Kidney epithelial cell (primary cell): ENCODE measurements around the gene POLG. TPM values are rescaled to one million over a fixed set of nuclear protein-coding genes. Genes with fewer than 3 reads are reported as not detected.

Experiments
- DNase-seq: peaks from one replicate; pipeline ENCODE4 v3.0.0-alpha.2; 2010; ENCODE audit warnings: low read depth
- H3K27me3 ChIP-seq: 2 replicates; pipeline ENCODE4 v1.6.0; 2011; ENCODE audit warnings: low read length; ENCODE audit not compliant: control insufficient read depth, insufficient read depth
- H3K36me3 ChIP-seq: 2 replicates; pipeline ENCODE4 v1.5.1; 2011; ENCODE audit warnings: low read length; ENCODE audit not compliant: control insufficient read depth, insufficient read depth
- H3K4me3 ChIP-seq: 2 replicates; pipeline ENCODE4 v1.5.1; 2011; ENCODE audit warnings: low read depth, mild to moderate bottlenecking, control low read depth, low read length
- total RNA-seq: library from RNA; depleted of rRNA; stranded (reverse); fragments of >200 nt; gene quantifications from 2 replicates; pipeline ENCODE4 v1.2.3, GENCODE V29; 2015
- TF ChIP-seq, protein P1 (sequence below): IDR thresholded peaks from 2 replicates; pipeline ENCODE4 v1.5.1; 2011; ENCODE audit warnings: mild to moderate bottlenecking, moderate library complexity, low read length, control low read depth, inconsistent platforms; ENCODE audit not compliant: insufficient read depth, poor library complexity, severe bottlenecking

POLG gene
- total RNA-seq, 1 donor from 2014 or later: 59.1 TPM

DNA sequence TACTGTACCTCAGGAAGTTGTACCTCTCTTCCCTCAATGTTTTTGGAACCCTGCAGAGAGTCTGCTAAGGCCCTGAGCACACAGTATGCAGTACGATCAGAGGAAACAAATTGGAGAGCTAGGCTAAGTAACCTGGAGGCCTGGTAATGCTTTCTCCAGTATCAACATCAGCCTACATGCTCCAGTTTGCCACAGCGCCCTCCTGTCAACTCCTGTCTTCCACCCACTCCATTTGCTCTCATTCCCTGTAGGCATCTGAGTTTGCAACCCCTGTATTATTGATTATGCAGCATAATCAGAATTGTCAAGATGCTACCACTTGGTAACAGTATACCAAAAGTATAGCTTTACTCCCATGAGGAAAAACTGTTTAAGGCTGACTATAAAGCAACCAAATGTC is 14.4 kb downstream of the POLG start:
- TF ChIP-seq, protein P1, sequence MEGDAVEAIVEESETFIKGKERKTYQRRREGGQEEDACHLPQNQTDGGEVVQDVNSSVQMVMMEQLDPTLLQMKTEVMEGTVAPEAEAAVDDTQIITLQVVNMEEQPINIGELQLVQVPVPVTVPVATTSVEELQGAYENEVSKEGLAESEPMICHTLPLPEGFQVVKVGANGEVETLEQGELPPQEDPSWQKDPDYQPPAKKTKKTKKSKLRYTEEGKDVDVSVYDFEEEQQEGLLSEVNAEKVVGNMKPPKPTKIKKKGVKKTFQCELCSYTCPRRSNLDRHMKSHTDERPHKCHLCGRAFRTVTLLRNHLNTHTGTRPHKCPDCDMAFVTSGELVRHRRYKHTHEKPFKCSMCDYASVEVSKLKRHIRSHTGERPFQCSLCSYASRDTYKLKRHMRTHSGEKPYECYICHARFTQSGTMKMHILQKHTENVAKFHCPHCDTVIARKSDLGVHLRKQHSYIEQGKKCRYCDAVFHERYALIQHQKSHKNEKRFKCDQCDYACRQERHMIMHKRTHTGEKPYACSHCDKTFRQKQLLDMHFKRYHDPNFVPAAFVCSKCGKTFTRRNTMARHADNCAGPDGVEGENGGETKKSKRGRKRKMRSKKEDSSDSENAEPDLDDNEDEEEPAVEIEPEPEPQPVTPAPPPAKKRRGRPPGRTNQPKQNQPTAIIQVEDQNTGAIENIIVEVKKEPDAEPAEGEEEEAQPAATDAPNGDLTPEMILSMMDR: no peak

DNA sequence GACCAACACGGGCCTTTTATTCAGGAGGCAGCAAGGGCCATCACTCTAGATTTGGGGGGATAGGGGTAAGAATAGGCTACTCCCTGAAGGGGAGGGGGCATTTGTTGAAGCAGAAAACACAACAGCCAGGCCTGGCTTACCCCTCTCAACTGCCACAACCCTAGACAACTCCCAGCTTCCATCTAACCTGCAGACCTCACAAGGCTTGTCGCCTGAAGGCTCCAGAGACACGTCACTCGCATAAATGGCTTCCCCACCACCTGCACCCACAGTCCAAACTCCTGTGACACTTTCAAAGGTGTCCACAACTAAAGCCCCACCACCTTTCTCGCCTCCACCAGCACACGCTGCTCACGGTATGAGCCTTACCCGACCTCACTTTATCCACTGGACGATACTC is 14.9 kb downstream of the POLG start:
- DNase-seq: no peak
- H3K4me3 ChIP-seq: no peak overlapping the region
- peaks cover 19% of the 10 kb centered on the region for H3K36me3 ChIP-seq
- TF ChIP-seq, protein P1: no peak
- no peaks in the 10 kb centered on the region for H3K27me3 ChIP-seq

More for the DNA sequence above, 14.4 kb downstream of the POLG start:
- Histone ChIP-seq H3K27me3 (no peaks in the 10 kb centered on the region), H3K36me3 (peaks cover 18% of the 10 kb centered on the region), H3K4me3 (no peak overlapping the region)
- DNase-seq: no peak

DNA sequence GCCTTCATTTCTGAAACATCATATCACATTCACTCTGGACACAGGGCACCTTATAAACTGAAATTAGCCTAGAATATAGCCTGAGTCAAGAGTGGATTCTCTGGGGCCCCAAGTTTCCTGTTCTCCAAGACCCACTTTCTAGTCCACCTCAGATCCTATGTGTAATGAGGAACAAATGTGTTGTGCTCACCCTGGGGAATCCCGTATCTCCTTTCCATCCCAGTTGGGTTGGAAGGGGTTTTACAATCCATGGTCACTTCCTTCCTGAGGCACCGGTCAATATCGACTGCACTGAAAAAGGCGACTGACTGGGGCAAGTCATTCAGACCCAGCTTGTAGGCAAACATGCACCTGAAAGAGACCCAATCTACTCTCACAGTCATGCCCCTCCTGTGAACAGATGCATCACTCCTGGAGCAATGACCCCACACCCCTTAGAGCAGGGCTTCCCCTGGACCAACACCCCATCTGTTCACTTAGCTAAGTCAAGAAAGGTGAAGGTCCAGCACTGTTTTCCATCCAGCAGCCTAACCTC is 17.4 kb downstream of the POLG start:
- Histone ChIP-seq H3K4me3 (no peak overlapping the region), H3K36me3 (peaks cover 12% of the 10 kb centered on the region), H3K27me3 (no peaks in the 10 kb centered on the region)
- TF ChIP-seq, protein P1: no peak
- DNase-seq: no peak

GRCh38 chr15:89316504-89316903 is 18.1 kb downstream of the POLG start:
- no peak for DNase-seq
- Histone ChIP-seq H3K27me3 (no peaks in the 10 kb centered on the region), H3K4me3 (no peak overlapping the region), H3K36me3 (peaks cover 9% of the 10 kb centered on the region)
- TF ChIP-seq, protein P1: no peak

- Histone ChIP-seq H3K27me3 (no peaks in the 10 kb centered on the region), H3K36me3 (peaks cover 5% of the 10 kb centered on the region), H3K4me3 (no peak overlapping the region)
- TF ChIP-seq, protein P1: no peak
- no peak for DNase-seq
These were observed 19.2 kb downstream of the POLG start for GRCh38 chr15:89315375-89315929.

DNA sequence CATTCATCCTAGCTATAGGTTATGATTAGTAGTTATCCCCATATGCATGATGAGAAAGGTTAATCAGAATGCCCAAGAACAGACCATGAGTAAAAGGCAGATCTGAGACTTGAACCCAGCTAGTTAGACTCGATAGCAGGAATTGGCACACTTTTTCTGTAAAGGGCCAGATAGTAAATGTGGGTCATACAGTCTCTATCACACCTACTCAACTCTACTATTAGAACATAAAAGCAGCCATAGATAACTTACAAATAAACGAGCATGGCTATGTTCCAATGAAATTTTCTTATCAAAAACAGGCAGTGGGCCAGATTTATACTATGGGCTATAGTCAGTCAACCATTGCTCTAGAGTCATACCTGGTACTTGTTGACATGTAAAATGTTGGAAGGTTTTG is 24.6 kb downstream of the POLG start:
- Histone ChIP-seq H3K27me3 (no peaks in the 10 kb centered on the region), H3K4me3 (no peak overlapping the region), H3K36me3 (no peaks in the 10 kb centered on the region)
- TF ChIP-seq, protein P1: no peak
- DNase-seq: no peak
